Liver (tissue), 9 donors: ENCODE data around the gene MEGF11. TPM values are rescaled to one million over a fixed set of nuclear protein-coding genes. Genes with fewer than 3 reads are reported as not detected.
"Not testable (repeated sequence)": the region's sequence is repeated elsewhere in the genome, so short reads cannot be mapped to it uniquely, and the experiment has no call there.

Source experiments
- DNase-seq: peaks from one replicate; pipeline ENCODE4 v3.0.0-alpha.2; 2017; ENCODE audit warnings: low spot score
- H3K27ac ChIP-seq, 2 donors: one replicate each; pipeline ENCODE4 v1.7.0; 2013; ENCODE audit warnings: inconsistent platforms in 2 of 2, low read length in 2 of 2, control low read depth in 1 of 2, low read depth in 1 of 2, mild to moderate bottlenecking in 1 of 2
- H3K27me3 ChIP-seq, 4 donors: one replicate each; pipeline versions ENCODE4 v1.6.1 to v1.7.0; 2013; ENCODE audit warnings: low read length in 3 of 4, inconsistent platforms in 1 of 4, mild to moderate bottlenecking in 1 of 4, moderate library complexity in 1 of 4; ENCODE audit not compliant: control insufficient read depth in 4 of 4, insufficient read depth in 4 of 4
- H3K36me3 ChIP-seq, 4 donors: one replicate each; pipeline versions ENCODE4 v1.6.1 to v1.7.0; 2013; ENCODE audit warnings: low read length in 3 of 4, mild to moderate bottlenecking in 3 of 4, low read depth in 1 of 4, moderate library complexity in 1 of 4; ENCODE audit not compliant: control insufficient read depth in 4 of 4, insufficient read depth in 3 of 4
- H3K4me1 ChIP-seq, 4 donors: one replicate each; pipeline versions ENCODE4 v1.6.1 to v1.7.0; 2013; ENCODE audit warnings: low read length in 3 of 4, mild to moderate bottlenecking in 3 of 4, moderate library complexity in 1 of 4; ENCODE audit not compliant: control insufficient read depth in 4 of 4, insufficient read depth in 4 of 4
- H3K4me3 ChIP-seq, 3 donors: one replicate each; pipeline versions ENCODE4 v1.6.1 to v1.7.0; 2013; ENCODE audit warnings: low read length in 3 of 3, control low read depth in 1 of 3, low read depth in 1 of 3, mild to moderate bottlenecking in 1 of 3
- H3K9ac ChIP-seq, 2 donors: one replicate each; pipeline ENCODE4 v1.7.0; 2013; ENCODE audit warnings: low read length in 2 of 2, mild to moderate bottlenecking in 2 of 2, moderate library complexity in 2 of 2, control low read depth in 1 of 2, low read depth in 1 of 2
- H3K9me3 ChIP-seq, 4 donors: one replicate each; pipeline versions ENCODE4 v1.6.1 to v1.7.0; 2013; ENCODE audit warnings: low read length in 3 of 4; ENCODE audit not compliant: control insufficient read depth in 4 of 4
- EGR1 ChIP-seq, 2 donors: IDR thresholded peaks; 2 replicates each; pipeline ENCODE4 v1.6.1; 2016 to 2018; ENCODE audit warnings: antibody characterized with exemption in 2 of 2, low read depth in 2 of 2
- FOXA1 ChIP-seq: IDR thresholded peaks from 2 replicates; pipeline ENCODE4 v1.6.1; 2016; ENCODE audit warnings: antibody characterized with exemption
- FOXA2 ChIP-seq: IDR thresholded peaks from 2 replicates; pipeline ENCODE4 v1.6.1; 2016; ENCODE audit warnings: antibody characterized with exemption
- GABPA ChIP-seq, 2 donors: IDR thresholded peaks in 1 of 2; conservative IDR thresholded peaks in 1 of 2; 2 replicates each; pipeline ENCODE4 v1.6.1; 2016; ENCODE audit warnings: antibody characterized with exemption in 2 of 2, mild to moderate bottlenecking in 1 of 2, moderate library complexity in 1 of 2
- HNF4A ChIP-seq, 2 donors: conservative IDR thresholded peaks; 2 replicates each; pipeline ENCODE4 v1.6.1; 2016; ENCODE audit warnings: antibody characterized with exemption in 2 of 2, mild to moderate bottlenecking in 2 of 2
- HNF4G ChIP-seq: IDR thresholded peaks from 2 replicates; pipeline ENCODE4 v1.6.1; 2016; ENCODE audit warnings: antibody characterized with exemption
- JUND ChIP-seq, 2 donors: IDR thresholded peaks; 2 replicates each; pipeline ENCODE4 v1.6.1; 2016; ENCODE audit warnings: antibody characterized with exemption in 2 of 2
- NR2F2 ChIP-seq: IDR thresholded peaks from 2 replicates; pipeline ENCODE4 v1.6.1; 2016; ENCODE audit warnings: antibody characterized with exemption
- RAD21 ChIP-seq, 2 donors: IDR thresholded peaks; 2 replicates each; pipeline ENCODE4 v1.6.1; 2016; ENCODE audit warnings: antibody characterized with exemption in 2 of 2, mild to moderate bottlenecking in 2 of 2
- RXRA ChIP-seq, 2 donors: IDR thresholded peaks; 2 replicates each; pipeline ENCODE4 v1.6.1; 2017 to 2018; ENCODE audit warnings: antibody characterized with exemption in 2 of 2, mild to moderate bottlenecking in 1 of 2
- SP1 ChIP-seq: IDR thresholded peaks from 2 replicates; pipeline ENCODE4 v1.6.1; 2018; ENCODE audit warnings: antibody characterized with exemption, mild to moderate bottlenecking
- TAF1 ChIP-seq: conservative IDR thresholded peaks from 2 replicates; pipeline ENCODE4 v1.6.1; 2016; ENCODE audit warnings: antibody characterized with exemption, mild to moderate bottlenecking
- YY1 ChIP-seq: IDR thresholded peaks from 2 replicates; pipeline ENCODE4 v1.6.1; 2016; ENCODE audit warnings: antibody characterized with exemption, mild to moderate bottlenecking
- WGBS: extraction: QIAGEN DNeasy Blood & Tissue Kit; methylation state at CpG from one replicate; pipeline ENCODE4 v1.1.7; 2013; 5-methylcytosine and 5-hydroxymethylcytosine counted together
- polyA plus RNA-seq, 2 donors: library from polyadenylated mRNA; stranded (reverse) in 1 of 2; unstranded in 1 of 2; fragments of 200-250 nt in 1 of 2; fragments of >200 nt in 1 of 2; fragmentation: Nextera tagmentation in 1 of 2; extraction: Ambion mirVana in 1 of 2; gene quantifications; one replicate each; pipeline versions ENCODE4 v1.2.1 to v1.2.3, GENCODE V29; 2013 to 2015
- total RNA-seq, 2 donors: library from RNA; depleted of rRNA; stranded (reverse); fragments of >200 nt; gene quantifications; one replicate each; pipeline ENCODE4 v1.2.3, GENCODE V29; 2014
- TF ChIP-seq, protein P1 (sequence below): IDR thresholded peaks from 2 replicates; pipeline ENCODE4 v1.6.1; 2016; ENCODE audit warnings: antibody characterized with exemption
- TF ChIP-seq, protein P2 (sequence below): IDR thresholded peaks from 2 replicates; pipeline ENCODE4 v1.6.1; 2016; ENCODE audit warnings: antibody characterized with exemption
- TF ChIP-seq, protein P3 (sequence below): IDR thresholded peaks from 2 replicates; pipeline ENCODE4 v1.6.1; 2016; ENCODE audit warnings: antibody characterized with exemption, mild to moderate bottlenecking
- TF ChIP-seq, protein P4 (sequence below): fragments of 150-350 bp; IDR thresholded peaks from 2 replicates; pipeline ENCODE4 v1.5.1; 2017; ENCODE audit warnings: improper control_type of control experiment, low read depth, low read length; ENCODE audit not compliant: missing input control
- TF ChIP-seq, protein P5 (sequence below): IDR thresholded peaks from 2 replicates; pipeline ENCODE4 v1.6.1; 2016; ENCODE audit warnings: antibody characterized with exemption
- donor health status: healthy.
- donor health status: healthy.
- donor health status: healthy.
- donor health status: healthy.
- donor health status: healthy.

Gene MEGF11
- total and polyA plus RNA-seq, 4 donors, result under 0.01 to 0.51 (median 0.03) TPM; not detected in 1

DNA sequence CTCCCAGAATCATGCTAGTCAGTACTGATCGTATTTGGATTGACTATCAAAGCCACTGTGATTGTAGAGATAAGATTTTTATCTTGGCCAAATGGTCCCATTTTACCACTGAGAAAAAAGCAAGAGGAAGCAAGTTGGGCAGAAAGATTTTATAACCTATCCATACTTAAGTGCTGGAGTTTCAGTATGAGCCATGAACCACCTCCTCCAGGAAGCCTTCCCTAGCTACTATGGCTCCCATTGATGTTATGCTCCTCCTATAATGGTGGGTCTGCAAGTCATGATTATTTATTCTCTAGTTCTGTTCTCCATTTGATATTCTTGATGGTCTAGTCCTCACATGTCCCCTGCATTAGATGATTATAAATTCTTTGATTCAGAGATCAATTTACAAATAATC lies 6.6 kb downstream of the MEGF11 start (continued):
- no peak for TF ChIP-seq HNF4G

DNA sequence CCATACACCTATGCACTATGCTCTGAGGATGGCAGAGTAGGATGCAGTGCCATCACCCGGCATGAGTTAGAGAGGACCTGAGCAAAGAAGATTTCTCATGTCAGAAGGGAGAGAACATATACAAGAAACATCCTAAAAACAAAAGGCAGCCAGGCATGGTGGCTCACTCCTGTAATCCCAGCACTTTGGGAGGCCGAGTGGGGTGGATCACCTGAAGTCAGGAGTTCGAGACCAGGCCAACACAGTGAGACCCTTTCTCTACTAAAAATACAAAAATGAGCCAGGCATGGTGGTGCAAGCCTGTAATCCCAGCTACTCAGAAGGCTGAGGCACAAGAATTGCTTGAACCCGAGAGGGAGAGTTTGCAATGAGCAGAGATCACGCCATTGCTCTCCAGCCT lies 7.7 kb downstream of the MEGF11 start:
- not testable (repeated sequence) for H3K4me1 ChIP-seq, H3K27me3 ChIP-seq, H3K4me3 ChIP-seq, H3K9ac ChIP-seq, DNase-seq, H3K36me3 ChIP-seq, H3K27ac ChIP-seq, H3K9me3 ChIP-seq
- 81% methylated on average over 5 of the region's 5 CpGs for whole genome bisulfite sequencing

DNA sequence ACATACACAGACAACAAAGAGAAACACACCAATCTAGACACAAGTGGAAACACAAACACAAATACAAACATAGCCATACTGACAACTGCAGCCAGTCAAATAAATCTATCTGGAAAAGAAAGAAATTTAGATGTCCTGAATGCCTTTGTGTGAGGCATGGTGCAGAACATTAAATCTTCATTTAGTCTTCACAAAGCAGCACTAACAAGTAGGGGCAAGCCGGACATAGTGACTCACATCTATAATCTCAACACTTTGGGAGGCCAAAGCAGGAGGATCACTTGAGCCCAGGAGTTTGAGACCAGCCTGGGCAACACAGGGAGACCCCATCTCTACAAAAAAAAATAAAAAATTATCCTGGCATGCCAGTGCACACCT lies 11.7 kb downstream of the MEGF11 start:
- no peaks in the 10 kb centered on the region for H3K9me3 ChIP-seq
- no peak overlapping the region for H3K4me3 ChIP-seq
- H3K9ac ChIP-seq, result no peak overlapping the region
- WGBS, result 93% methylated on average over 1 of the region's 1 CpG
- no peak for DNase-seq
- TF ChIP-seq SP1 (no peak), NR2F2 (no peak), HNF4A (conservative IDR thresholded peaks at IDR 0.05) (no peak), RAD21 (IDR thresholded peaks at IDR 0.05) (no peak), FOXA1 (no peak), RXRA (IDR thresholded peaks at IDR 0.05) (no peak), FOXA2 (no peak), EGR1 (IDR thresholded peaks at IDR 0.05; ENCODE audit: low read depth in 2 of 2) (no peak), TAF1 (no peak), GABPA (IDR thresholded peaks at IDR 0.05 in 1 of 2, conservative IDR thresholded peaks at IDR 0.05 in 1 of 2) (no peak), YY1 (no peak), HNF4G (no peak), JUND (IDR thresholded peaks at IDR 0.05) (no peak)
- TF ChIP-seq, protein P1, sequence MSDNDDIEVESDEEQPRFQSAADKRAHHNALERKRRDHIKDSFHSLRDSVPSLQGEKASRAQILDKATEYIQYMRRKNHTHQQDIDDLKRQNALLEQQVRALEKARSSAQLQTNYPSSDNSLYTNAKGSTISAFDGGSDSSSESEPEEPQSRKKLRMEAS, result no peak
- TF ChIP-seq, protein P2, sequence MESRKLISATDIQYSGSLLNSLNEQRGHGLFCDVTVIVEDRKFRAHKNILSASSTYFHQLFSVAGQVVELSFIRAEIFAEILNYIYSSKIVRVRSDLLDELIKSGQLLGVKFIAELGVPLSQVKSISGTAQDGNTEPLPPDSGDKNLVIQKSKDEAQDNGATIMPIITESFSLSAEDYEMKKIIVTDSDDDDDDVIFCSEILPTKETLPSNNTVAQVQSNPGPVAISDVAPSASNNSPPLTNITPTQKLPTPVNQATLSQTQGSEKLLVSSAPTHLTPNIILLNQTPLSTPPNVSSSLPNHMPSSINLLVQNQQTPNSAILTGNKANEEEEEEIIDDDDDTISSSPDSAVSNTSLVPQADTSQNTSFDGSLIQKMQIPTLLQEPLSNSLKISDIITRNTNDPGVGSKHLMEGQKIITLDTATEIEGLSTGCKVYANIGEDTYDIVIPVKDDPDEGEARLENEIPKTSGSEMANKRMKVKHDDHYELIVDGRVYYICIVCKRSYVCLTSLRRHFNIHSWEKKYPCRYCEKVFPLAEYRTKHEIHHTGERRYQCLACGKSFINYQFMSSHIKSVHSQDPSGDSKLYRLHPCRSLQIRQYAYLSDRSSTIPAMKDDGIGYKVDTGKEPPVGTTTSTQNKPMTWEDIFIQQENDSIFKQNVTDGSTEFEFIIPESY, result no peak
- TF ChIP-seq, protein P3, sequence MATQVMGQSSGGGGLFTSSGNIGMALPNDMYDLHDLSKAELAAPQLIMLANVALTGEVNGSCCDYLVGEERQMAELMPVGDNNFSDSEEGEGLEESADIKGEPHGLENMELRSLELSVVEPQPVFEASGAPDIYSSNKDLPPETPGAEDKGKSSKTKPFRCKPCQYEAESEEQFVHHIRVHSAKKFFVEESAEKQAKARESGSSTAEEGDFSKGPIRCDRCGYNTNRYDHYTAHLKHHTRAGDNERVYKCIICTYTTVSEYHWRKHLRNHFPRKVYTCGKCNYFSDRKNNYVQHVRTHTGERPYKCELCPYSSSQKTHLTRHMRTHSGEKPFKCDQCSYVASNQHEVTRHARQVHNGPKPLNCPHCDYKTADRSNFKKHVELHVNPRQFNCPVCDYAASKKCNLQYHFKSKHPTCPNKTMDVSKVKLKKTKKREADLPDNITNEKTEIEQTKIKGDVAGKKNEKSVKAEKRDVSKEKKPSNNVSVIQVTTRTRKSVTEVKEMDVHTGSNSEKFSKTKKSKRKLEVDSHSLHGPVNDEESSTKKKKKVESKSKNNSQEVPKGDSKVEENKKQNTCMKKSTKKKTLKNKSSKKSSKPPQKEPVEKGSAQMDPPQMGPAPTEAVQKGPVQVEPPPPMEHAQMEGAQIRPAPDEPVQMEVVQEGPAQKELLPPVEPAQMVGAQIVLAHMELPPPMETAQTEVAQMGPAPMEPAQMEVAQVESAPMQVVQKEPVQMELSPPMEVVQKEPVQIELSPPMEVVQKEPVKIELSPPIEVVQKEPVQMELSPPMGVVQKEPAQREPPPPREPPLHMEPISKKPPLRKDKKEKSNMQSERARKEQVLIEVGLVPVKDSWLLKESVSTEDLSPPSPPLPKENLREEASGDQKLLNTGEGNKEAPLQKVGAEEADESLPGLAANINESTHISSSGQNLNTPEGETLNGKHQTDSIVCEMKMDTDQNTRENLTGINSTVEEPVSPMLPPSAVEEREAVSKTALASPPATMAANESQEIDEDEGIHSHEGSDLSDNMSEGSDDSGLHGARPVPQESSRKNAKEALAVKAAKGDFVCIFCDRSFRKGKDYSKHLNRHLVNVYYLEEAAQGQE, result no peak
- TF ChIP-seq, protein P4, sequence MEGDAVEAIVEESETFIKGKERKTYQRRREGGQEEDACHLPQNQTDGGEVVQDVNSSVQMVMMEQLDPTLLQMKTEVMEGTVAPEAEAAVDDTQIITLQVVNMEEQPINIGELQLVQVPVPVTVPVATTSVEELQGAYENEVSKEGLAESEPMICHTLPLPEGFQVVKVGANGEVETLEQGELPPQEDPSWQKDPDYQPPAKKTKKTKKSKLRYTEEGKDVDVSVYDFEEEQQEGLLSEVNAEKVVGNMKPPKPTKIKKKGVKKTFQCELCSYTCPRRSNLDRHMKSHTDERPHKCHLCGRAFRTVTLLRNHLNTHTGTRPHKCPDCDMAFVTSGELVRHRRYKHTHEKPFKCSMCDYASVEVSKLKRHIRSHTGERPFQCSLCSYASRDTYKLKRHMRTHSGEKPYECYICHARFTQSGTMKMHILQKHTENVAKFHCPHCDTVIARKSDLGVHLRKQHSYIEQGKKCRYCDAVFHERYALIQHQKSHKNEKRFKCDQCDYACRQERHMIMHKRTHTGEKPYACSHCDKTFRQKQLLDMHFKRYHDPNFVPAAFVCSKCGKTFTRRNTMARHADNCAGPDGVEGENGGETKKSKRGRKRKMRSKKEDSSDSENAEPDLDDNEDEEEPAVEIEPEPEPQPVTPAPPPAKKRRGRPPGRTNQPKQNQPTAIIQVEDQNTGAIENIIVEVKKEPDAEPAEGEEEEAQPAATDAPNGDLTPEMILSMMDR, result no peak
- TF ChIP-seq, protein P5, sequence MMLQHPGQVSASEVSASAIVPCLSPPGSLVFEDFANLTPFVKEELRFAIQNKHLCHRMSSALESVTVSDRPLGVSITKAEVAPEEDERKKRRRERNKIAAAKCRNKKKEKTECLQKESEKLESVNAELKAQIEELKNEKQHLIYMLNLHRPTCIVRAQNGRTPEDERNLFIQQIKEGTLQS, result no peak
- no peaks in the 10 kb centered on the region for H3K36me3 ChIP-seq
- H3K4me1 ChIP-seq, result no peaks in the 10 kb centered on the region
- no peak overlapping the region for H3K27ac ChIP-seq
- H3K27me3 ChIP-seq, result peaks cover 0 to 2% (median 0%) of the 10 kb centered on the region in 4 donors
